Subcutaneous abdominal adipose tissue (tissue), 5 donors: ENCODE measurements around the gene IMPG2.

Experiments used
- H3K27ac ChIP-seq: one replicate; pipeline ENCODE4 v1.7.0; 2013; ENCODE audit warnings: low read depth, mild to moderate bottlenecking, inconsistent platforms, low read length, moderate library complexity
- H3K27me3 ChIP-seq, 5 donors: one replicate each; pipeline ENCODE4 v1.7.0; 2013; ENCODE audit warnings: low read length in 5 of 5, inconsistent platforms in 1 of 5; ENCODE audit not compliant: control insufficient read depth in 5 of 5, insufficient read depth in 4 of 5
- H3K36me3 ChIP-seq, 5 donors: one replicate each; pipeline ENCODE4 v1.7.0; 2013; ENCODE audit warnings: low read length in 5 of 5; ENCODE audit not compliant: control insufficient read depth in 5 of 5, insufficient read depth in 5 of 5
- H3K4me1 ChIP-seq, 5 donors: one replicate each; pipeline ENCODE4 v1.7.0; 2013; ENCODE audit warnings: low read length in 5 of 5, mild to moderate bottlenecking in 3 of 5, moderate library complexity in 1 of 5; ENCODE audit not compliant: control insufficient read depth in 5 of 5, insufficient read depth in 5 of 5
- H3K4me3 ChIP-seq, 5 donors: one replicate each; pipeline ENCODE4 v1.7.0; 2013; ENCODE audit warnings: low read length in 5 of 5, low read depth in 1 of 5
- H3K9ac ChIP-seq, 5 donors: one replicate each; pipeline ENCODE4 v1.7.0; 2013; ENCODE audit warnings: low read length in 5 of 5, mild to moderate bottlenecking in 4 of 5, moderate library complexity in 3 of 5
- H3K9me3 ChIP-seq, 5 donors: one replicate each; pipeline ENCODE4 v1.7.0; 2013; ENCODE audit warnings: low read length in 5 of 5; ENCODE audit not compliant: control insufficient read depth in 5 of 5
- donor health status: healthy.
- donor health status: healthy.
- donor health status: healthy.
- donor health status: healthy.
- donor health status: healthy.

IMPG2 gene

GRCh38 chr3:101248736-101249135, 71.6 kb downstream of the IMPG2 start:
- Histone ChIP-seq H3K9me3 (no peaks in the 10 kb centered on the region), H3K36me3 (peaks cover 0 to 6% (median 0%) of the 10 kb centered on the region in 5 donors), H3K4me1 (peaks cover 0 to 9% (median 0%) of the 10 kb centered on the region in 5 donors), H3K4me3 (no peak overlapping the region), H3K9ac (no peak overlapping the region), H3K27me3 (no peaks in the 10 kb centered on the region), H3K27ac (no peak overlapping the region)

DNA sequence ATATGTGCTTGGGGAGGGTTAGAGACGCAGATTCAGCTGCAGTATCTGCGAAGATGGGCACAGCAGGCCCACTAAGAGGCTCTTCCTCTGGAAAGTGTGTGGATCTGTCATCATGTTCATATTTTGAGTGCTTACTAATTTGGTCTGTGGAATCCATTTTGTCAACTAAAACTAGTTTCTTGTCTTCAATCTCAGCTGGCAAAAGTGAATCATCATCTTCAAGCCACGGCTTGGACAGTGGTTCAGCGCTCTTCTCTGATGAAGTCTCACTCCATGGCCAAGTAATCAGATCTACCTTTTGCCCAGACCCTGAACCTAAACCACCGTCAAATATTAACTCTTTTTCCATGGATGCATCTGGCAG, 76.2 kb downstream of the IMPG2 start:
- Histone ChIP-seq H3K4me3 (no peak overlapping the region), H3K27me3 (no peaks in the 10 kb centered on the region), H3K36me3 (peaks cover 0 to 4% (median 0%) of the 10 kb centered on the region in 5 donors), H3K9ac (no peak overlapping the region), H3K4me1 (peaks cover 0 to 8% (median 0%) of the 10 kb centered on the region in 5 donors), H3K9me3 (no peaks in the 10 kb centered on the region), H3K27ac (no peak overlapping the region)

DNA sequence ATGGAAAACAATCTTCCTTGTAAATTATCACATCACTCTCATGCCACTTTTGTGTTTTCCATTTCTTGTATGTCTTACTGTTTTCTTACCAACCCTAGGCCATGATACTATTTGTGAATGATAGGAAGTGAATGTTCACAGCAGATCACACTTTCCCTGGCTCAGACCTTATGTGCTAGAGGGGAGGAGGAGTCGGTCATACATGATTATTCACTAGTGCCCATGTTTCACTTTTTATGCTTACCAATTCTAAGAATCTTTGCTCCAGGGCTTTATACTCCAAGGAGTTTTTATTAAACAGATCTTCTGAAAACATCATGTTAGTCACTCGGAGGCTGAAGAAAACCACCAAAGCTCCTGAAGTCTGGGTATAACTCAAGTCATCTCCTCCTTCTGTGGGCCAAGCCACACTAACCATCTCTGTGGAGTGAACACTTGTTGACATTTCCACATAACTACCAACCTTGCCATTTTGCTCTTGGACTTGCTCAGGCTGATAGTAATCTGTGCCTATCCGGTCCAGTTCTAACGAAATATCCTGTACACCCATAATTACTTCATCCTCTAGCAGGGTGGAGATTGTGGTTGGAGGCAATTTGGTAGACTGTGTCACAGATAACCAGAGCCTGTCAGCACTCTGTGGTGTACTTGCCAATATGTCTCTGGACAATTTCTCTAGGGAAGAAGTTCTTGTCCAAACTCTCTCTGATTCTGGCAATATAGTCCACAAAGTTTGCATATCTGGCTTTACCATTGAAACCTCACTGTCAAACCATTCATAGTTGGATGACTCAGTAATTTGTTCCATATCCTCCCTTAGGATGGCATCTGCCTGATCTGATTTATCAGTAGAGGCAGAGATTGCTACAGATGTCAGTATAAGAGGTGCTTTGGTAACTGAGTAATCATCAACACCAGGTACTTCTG, 76.8 kb downstream of the IMPG2 start:
- H3K4me3 ChIP-seq, result no peak overlapping the region
- H3K9ac ChIP-seq, result no peak overlapping the region
- peaks cover 0 to 4% (median 0%) of the 10 kb centered on the region in 5 donors for H3K36me3 ChIP-seq
- no peaks in the 10 kb centered on the region for H3K9me3 ChIP-seq
- no peaks in the 10 kb centered on the region for H3K27me3 ChIP-seq
- H3K4me1 ChIP-seq, result peaks cover 0 to 2% (median 0%) of the 10 kb centered on the region in 5 donors
- no peak overlapping the region for H3K27ac ChIP-seq

GRCh38 chr3:101240719-101241399, 79.5 kb downstream of the IMPG2 start:
- H3K9me3 ChIP-seq, result no peaks in the 10 kb centered on the region
- no peaks in the 10 kb centered on the region for H3K27me3 ChIP-seq
- H3K27ac ChIP-seq, result no peak overlapping the region
- no peak overlapping the region for H3K9ac ChIP-seq
- peaks cover 0 to 2% (median 0%) of the 10 kb centered on the region in 5 donors for H3K36me3 ChIP-seq
- H3K4me3 ChIP-seq, result no peak overlapping the region
- H3K4me1 ChIP-seq, result no peaks in the 10 kb centered on the region

DNA sequence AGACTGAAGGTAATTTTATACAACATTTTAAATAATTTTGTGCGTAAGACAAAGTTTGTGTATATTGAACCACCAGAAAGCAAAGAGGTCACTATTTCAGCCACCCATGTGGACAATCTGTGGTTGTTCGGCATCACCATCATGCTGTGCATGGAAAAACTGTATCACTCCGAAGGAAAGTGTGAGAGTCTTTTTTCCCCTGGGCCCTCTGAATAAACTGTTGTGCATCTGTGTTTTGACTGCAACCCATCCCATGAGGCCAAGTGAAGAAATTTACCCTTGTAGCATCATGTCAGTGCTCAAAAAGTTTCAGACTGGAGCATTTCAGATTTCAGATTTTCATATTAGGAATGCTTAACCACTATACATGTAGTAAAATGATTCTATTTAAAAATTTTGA, 85.3 kb downstream of the IMPG2 start:
- H3K36me3 ChIP-seq, result no peaks in the 10 kb centered on the region
- H3K27me3 ChIP-seq, result no peaks in the 10 kb centered on the region
- H3K9me3 ChIP-seq, result no peaks in the 10 kb centered on the region
- H3K9ac ChIP-seq, result no peak overlapping the region
- H3K4me1 ChIP-seq, result no peaks in the 10 kb centered on the region
- H3K27ac ChIP-seq, result no peak overlapping the region
- H3K4me3 ChIP-seq, result no peak overlapping the region

GRCh38 chr3:101230618-101231017, 89.8 kb downstream of the IMPG2 start:
- Histone ChIP-seq H3K9me3 (no peaks in the 10 kb centered on the region), H3K4me3 (no peak overlapping the region), H3K36me3 (no peaks in the 10 kb centered on the region), H3K27ac (no peak overlapping the region), H3K4me1 (no peaks in the 10 kb centered on the region), H3K27me3 (no peaks in the 10 kb centered on the region), H3K9ac (no peak overlapping the region)

DNA sequence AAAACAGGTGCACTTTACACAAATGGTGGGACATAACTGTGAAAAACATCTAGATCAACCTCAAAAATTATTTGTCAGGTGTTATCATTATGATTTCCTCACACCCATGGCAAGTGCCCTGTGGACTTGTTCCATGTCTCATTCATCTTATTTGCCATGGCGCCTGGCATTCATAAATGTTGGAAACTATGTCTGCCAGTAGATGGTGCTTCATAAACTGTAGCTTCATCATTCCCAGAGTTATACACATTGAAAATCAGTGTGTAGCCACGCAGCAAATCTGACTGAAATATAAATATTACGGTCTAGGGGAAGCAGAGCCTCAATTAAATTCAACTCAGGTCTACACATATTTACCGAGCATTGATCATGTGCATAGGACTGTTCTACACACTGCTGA, 90.7 kb downstream of the IMPG2 start:
- H3K9me3 ChIP-seq, result no peaks in the 10 kb centered on the region
- H3K9ac ChIP-seq, result no peak overlapping the region
- no peaks in the 10 kb centered on the region for H3K36me3 ChIP-seq
- H3K27ac ChIP-seq, result no peak overlapping the region
- H3K27me3 ChIP-seq, result no peaks in the 10 kb centered on the region
- no peak overlapping the region for H3K4me3 ChIP-seq
- H3K4me1 ChIP-seq, result no peaks in the 10 kb centered on the region

DNA sequence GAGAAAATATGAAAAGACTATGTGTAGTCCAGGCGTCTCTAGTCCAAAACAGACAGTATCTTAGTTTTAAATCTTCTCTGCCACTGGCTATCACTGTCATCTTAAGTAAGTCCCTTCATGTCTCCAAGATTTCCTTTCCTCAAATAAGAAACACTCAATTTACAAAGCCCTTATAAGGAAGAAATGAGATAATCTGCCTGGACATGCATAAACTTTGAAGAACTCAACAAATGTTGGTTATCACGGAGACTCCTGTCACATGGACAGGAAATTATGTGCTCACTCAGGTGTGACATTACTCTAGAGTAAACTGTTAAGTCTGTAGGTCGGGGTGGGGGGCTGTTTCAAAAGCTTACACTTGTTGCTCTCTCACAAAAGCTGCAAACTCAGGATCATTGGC, 91.9 kb downstream of the IMPG2 start:
- no peaks in the 10 kb centered on the region for H3K4me1 ChIP-seq
- no peaks in the 10 kb centered on the region for H3K9me3 ChIP-seq
- no peak overlapping the region for H3K27ac ChIP-seq
- H3K4me3 ChIP-seq, result no peak overlapping the region
- H3K27me3 ChIP-seq, result no peaks in the 10 kb centered on the region
- no peak overlapping the region for H3K9ac ChIP-seq
- H3K36me3 ChIP-seq, result no peaks in the 10 kb centered on the region

DNA sequence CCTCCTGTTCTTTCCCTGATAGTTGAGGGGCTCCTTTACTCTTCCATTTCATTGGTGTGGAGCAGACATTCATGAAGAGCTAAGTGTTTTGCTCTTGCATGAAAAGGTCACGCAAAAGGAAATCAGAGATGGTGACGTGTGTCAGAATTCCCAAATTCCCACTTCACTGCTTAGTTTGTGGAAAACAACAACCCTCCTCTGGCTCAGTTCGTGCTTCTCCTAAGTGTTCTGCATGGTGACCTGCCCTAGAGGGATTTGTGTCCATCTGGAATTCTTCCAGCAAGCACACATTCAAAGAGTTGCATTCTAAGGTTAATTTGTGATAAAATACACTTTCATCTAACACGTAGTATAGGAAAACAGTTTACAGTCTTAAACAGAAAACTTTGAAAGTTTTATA, 95.6 kb downstream of the IMPG2 start:
- H3K4me1 ChIP-seq, result no peaks in the 10 kb centered on the region
- H3K9me3 ChIP-seq, result peaks cover 0 to 3% (median 0%) of the 10 kb centered on the region in 5 donors
- no peaks in the 10 kb centered on the region for H3K36me3 ChIP-seq
- H3K27me3 ChIP-seq, result no peaks in the 10 kb centered on the region
- H3K27ac ChIP-seq, result no peak overlapping the region
- H3K9ac ChIP-seq, result no peak overlapping the region
- no peak overlapping the region for H3K4me3 ChIP-seq

DNA sequence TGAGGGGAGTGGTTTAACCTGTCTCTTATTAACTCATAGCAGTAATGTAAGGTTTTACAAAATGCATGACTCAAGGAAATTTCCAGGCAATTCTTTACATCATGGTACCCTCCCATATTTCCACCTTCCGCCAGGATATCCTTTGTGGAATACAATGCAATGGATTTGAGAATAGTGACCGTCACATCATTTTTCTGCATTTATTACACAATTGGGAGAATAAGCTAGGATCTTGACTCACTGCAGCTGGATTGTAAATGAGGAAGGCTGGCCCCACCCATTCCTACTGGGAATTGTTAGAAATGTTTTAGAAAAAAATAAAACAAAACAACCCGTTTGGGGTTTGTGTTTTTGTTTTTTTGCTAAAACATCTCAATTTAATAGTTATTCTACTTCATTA, 97.4 kb downstream of the IMPG2 start:
- H3K4me3 ChIP-seq, result no peak overlapping the region
- peaks cover 0 to 7% (median 0%) of the 10 kb centered on the region in 5 donors for H3K9me3 ChIP-seq
- H3K27me3 ChIP-seq, result no peaks in the 10 kb centered on the region
- no peak overlapping the region for H3K9ac ChIP-seq
- no peaks in the 10 kb centered on the region for H3K4me1 ChIP-seq
- H3K27ac ChIP-seq, result no peak overlapping the region
- no peaks in the 10 kb centered on the region for H3K36me3 ChIP-seq
